K562 (cell line): ENCODE measurements around the gene LTA. TPM values are rescaled to one million over a fixed set of nuclear protein-coding genes. Genes with fewer than 3 reads are reported as not detected.
A peak's percentile ranks its signal among the peaks of the same experiment; 100 is the strongest.

Source experiments
- ATF2 ChIP-seq: sonication (generic); formaldehyde crosslinking; IDR thresholded peaks from 2 replicates; pipeline ENCODE4 v1.8.1; 2022; ENCODE audit warnings: missing genetic modification reagents
- BDP1 ChIP-seq: IDR thresholded peaks from 3 replicates; pipeline ENCODE4 v1.6.1; 2011; ENCODE audit not compliant: insufficient read length, insufficient read depth
- BRD4 ChIP-seq: fragments of 200-600 bp; sonication (generic); IDR thresholded peaks from 2 replicates; pipeline ENCODE4 v1.6.1; 2017; ENCODE audit warnings: inconsistent platforms
- CHD2 ChIP-seq: IDR thresholded peaks from 2 replicates; pipeline ENCODE4 v1.6.1; 2011; ENCODE audit warnings: low read depth, low read length
- DPF2 ChIP-seq: fragments of 450-650 bp; IDR thresholded peaks from 2 replicates; pipeline ENCODE4 v1.6.1; 2016
- EGR1 ChIP-seq: fragments of 450-650 bp; conservative IDR thresholded peaks from 2 replicates; pipeline ENCODE4 v1.6.1; 2017; ENCODE audit warnings: mild to moderate bottlenecking
- HNRNPL ChIP-seq: fragments of 200-400 bp; formaldehyde crosslinking; IDR thresholded peaks from 2 replicates; pipeline ENCODE4 v1.6.1; 2017; ENCODE audit warnings: low read depth, mild to moderate bottlenecking, low read length
- KDM1A ChIP-seq, 2 experiments: fragments of 450-650 bp; IDR thresholded peaks; 2 replicates each; pipeline ENCODE4 v1.6.1; 2016; ENCODE audit warnings: mild to moderate bottlenecking in 2 of 2
- LARP7 ChIP-seq: fragments of 450-650 bp; IDR thresholded peaks from 2 replicates; pipeline ENCODE4 v1.6.1; 2016
- NFIX ChIP-seq: fragments of 250-450 bp; sonication (Bioruptor Pico); IDR thresholded peaks from 2 replicates; pipeline ENCODE4 v1.4.0; 2020; ENCODE audit warnings: low read depth, mild to moderate bottlenecking, moderate library complexity
- RFX7 ChIP-seq: fragments of 250-450 bp; sonication (Bioruptor Pico); IDR thresholded peaks from 2 replicates; pipeline ENCODE4 v1.5.1; 2021; ENCODE audit warnings: mild to moderate bottlenecking
- TAF1 ChIP-seq: IDR thresholded peaks from 2 replicates; pipeline ENCODE4 v1.6.1; 2011; ENCODE audit warnings: mild to moderate bottlenecking, low read length, moderate library complexity; ENCODE audit not compliant: insufficient read depth, control insufficient read depth, severe bottlenecking; ENCODE audit errors: extremely low read depth
- TAF9B ChIP-seq: fragments of 450-650 bp; IDR thresholded peaks from 2 replicates; pipeline ENCODE4 v1.6.1; 2018; ENCODE audit warnings: mild to moderate bottlenecking; ENCODE audit not compliant: partially characterized antibody
- YBX1 ChIP-seq: fragments of 450-650 bp; IDR thresholded peaks from 2 replicates; pipeline ENCODE4 v1.7.1; 2016; ENCODE audit warnings: mild to moderate bottlenecking
- ZNF165 ChIP-seq: fragments of 250-450 bp; sonication (Bioruptor Pico); IDR thresholded peaks from 2 replicates; pipeline ENCODE4 v1.4.0; 2020; ENCODE audit warnings: borderline replicate concordance
- ZNF239 ChIP-seq: fragments of 250-450 bp; sonication (Bioruptor Pico); IDR thresholded peaks from 2 replicates; pipeline ENCODE4 v1.4.0; 2020; ENCODE audit warnings: mild to moderate bottlenecking
- ZNF395 ChIP-seq: fragments of 200-800 bp; sonication (Bioruptor generic); IDR thresholded peaks from 2 replicates; pipeline ENCODE4 v1.6.1; 2017; ENCODE audit warnings: missing genetic modification characterization, missing compliant biosample characterization
- ZNF584 ChIP-seq: fragments of 200-800 bp; sonication (Bioruptor generic); IDR thresholded peaks from 2 replicates; pipeline ENCODE4 v1.6.1; 2016; ENCODE audit warnings: low read depth, mild to moderate bottlenecking, missing genetic modification characterization, missing compliant biosample characterization
- ZNF717 ChIP-seq: fragments of 250-450 bp; sonication (Bioruptor Pico); IDR thresholded peaks from 2 replicates; pipeline ENCODE4 v1.5.0; 2021
- polyA plus RNA-seq, 8 experiments: library from polyadenylated mRNA; depleted of rRNA in 4 of 8; stranded (reverse) in 5 of 8; unstranded in 3 of 8; fragments of >200 nt; fragmentation: Nextera tagmentation in 2 of 8; fragmentation: Illumina TruSeq in 1 of 8; extraction: Ambion mirVana in 2 of 8; extraction: Trizol in 1 of 8; gene quantifications; 2 replicates each; pipeline versions ENCODE4 v1.2.1 to v1.2.3, GENCODE V29; 2011 to 2014; ENCODE audit warnings: inconsistent platforms in 1 of 8, missing spikeins in 1 of 8
- total RNA-seq, 7 experiments: library from RNA; depleted of rRNA in 6 of 7; stranded (reverse); fragments of >200 nt in 6 of 7; fragmentation: Illumina TruSeq in 2 of 7; extraction: Trizol in 2 of 7; gene quantifications; 2 replicates each; pipeline versions ENCODE4 v1.2.1 to v1.2.3, GENCODE V29; 2011 to 2021; ENCODE audit warnings: low replicate concordance in 1 of 7
- TF ChIP-seq, protein P1 (sequence below): sonication (generic); IDR thresholded peaks from 2 replicates; pipeline ENCODE4 v1.6.1; 2016
- TF ChIP-seq, protein P2 (sequence below): IDR thresholded peaks from 2 replicates; pipeline ENCODE4 v1.6.1; 2012; ENCODE audit warnings: low read depth, low read length, improper control_type of control experiment, borderline replicate concordance
- TF ChIP-seq, protein P3 (sequence below): sonication (generic); formaldehyde crosslinking; IDR thresholded peaks from 2 replicates; pipeline ENCODE4 v1.8.1; 2023; ENCODE audit warnings: mild to moderate bottlenecking, missing genetic modification reagents, moderate library complexity

Gene LTA
- total and polyA plus RNA-seq, 9 of the 15 experiments (the other 6 are each of a cell fraction or from before 2014, with no cell fraction given): 0.80 TPM; not detected in 8

GRCh38 chr6:31546339-31546957, 25.6 kb upstream of the LTA start, which contains the start of gene ATP6V1G2 (continued):
- TF ChIP-seq, protein P1, sequence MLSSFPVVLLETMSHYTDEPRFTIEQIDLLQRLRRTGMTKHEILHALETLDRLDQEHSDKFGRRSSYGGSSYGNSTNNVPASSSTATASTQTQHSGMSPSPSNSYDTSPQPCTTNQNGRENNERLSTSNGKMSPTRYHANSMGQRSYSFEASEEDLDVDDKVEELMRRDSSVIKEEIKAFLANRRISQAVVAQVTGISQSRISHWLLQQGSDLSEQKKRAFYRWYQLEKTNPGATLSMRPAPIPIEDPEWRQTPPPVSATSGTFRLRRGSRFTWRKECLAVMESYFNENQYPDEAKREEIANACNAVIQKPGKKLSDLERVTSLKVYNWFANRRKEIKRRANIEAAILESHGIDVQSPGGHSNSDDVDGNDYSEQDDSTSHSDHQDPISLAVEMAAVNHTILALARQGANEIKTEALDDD: peak; percentile 79; the same call in 1 of the 2 replicates
- TF ChIP-seq KDM1A (IDR thresholded peaks at IDR 0.05): peak in 1 of 2 experiments; percentile 84; a peak in 2 of 4 replicates
- no peak for TF ChIP-seq ZNF395
- no peak for TF ChIP-seq ZNF165 (CRISPR knock-in tag)
- TF ChIP-seq, protein P2, sequence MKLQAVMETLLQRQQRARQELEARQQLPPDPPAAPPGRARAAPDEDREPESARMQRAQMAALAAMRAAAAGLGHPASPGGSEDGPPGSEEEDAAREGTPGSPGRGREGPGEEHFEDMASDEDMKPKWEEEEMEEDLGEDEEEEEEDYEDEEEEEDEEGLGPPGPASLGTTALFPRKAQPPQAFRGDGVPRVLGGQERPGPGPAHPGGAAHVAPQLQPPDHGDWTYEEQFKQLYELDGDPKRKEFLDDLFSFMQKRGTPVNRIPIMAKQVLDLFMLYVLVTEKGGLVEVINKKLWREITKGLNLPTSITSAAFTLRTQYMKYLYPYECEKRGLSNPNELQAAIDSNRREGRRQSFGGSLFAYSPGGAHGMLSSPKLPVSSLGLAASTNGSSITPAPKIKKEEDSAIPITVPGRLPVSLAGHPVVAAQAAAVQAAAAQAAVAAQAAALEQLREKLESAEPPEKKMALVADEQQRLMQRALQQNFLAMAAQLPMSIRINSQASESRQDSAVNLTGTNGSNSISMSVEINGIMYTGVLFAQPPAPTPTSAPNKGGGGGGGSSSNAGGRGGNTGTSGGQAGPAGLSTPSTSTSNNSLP: no peak
- TF ChIP-seq RFX7 (CRISPR knock-in tag): no peak
- no peak for TF ChIP-seq ATF2 (CRISPR knock-in tag)
- no peak for TF ChIP-seq BDP1
- TF ChIP-seq YBX1: no peak
- TF ChIP-seq NFIX: no peak
- TF ChIP-seq, protein P3, sequence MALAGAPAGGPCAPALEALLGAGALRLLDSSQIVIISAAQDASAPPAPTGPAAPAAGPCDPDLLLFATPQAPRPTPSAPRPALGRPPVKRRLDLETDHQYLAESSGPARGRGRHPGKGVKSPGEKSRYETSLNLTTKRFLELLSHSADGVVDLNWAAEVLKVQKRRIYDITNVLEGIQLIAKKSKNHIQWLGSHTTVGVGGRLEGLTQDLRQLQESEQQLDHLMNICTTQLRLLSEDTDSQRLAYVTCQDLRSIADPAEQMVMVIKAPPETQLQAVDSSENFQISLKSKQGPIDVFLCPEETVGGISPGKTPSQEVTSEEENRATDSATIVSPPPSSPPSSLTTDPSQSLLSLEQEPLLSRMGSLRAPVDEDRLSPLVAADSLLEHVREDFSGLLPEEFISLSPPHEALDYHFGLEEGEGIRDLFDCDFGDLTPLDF (CRISPR knock-in tag): no peak; the same call in 1 of the 2 replicates
- no peak for TF ChIP-seq BRD4
- no peak for TF ChIP-seq ZNF584 (CRISPR knock-in tag)
- no peak for TF ChIP-seq ZNF717
- TF ChIP-seq EGR1: peak; percentile 83
- TF ChIP-seq DPF2: no peak
- no peak for TF ChIP-seq HNRNPL
- no peak for TF ChIP-seq ZNF239 (CRISPR knock-in tag)
- no peak for TF ChIP-seq CHD2
- no peak for TF ChIP-seq LARP7
- no peak for TF ChIP-seq TAF1
- TF ChIP-seq TAF9B: no peak
